Right kidney (tissue), 1 donor: ENCODE data around the gene SYTL5.

Experiments used
- DNase-seq: peaks from one replicate; pipeline ENCODE4 v3.0.0-alpha.2; 2016

SYTL5 gene

GRCh38 chrX:38149016-38149415 is 142.7 kb downstream of the SYTL5 start:
- no peak for DNase-seq

DNA sequence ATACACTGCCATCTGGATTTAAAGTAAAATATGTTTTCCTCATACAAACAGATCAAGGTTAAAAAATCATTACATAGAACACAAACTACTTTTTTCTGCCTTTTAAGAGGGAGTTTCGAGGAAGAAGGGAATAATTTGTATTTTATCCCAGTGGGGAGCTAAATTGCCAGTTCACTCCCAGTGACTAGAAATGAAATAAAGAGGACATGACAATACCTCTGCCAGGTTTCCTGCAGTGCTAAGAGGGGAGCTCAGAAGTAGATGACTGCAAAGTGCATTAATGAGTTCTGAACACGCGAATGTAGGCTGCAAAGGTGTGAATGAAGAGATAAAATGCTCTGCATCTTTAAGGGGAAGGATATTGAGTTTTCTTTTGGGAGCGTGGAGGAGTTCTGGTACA is 144.6 kb downstream of the SYTL5 start:
- no peak for DNase-seq

- no peak for DNase-seq
Measured at GRCh38 chrX:38151441-38151840, 145.1 kb downstream of the SYTL5 start.

- no peak for DNase-seq
Measured at GRCh38 chrX:38154340-38154739, 148.0 kb downstream of the SYTL5 start.

GRCh38 chrX:38154818-38155217 is 148.5 kb downstream of the SYTL5 start:
- no peak for DNase-seq

- no peak for DNase-seq
Measured at GRCh38 chrX:38156838-38157237, 150.5 kb downstream of the SYTL5 start.

DNA sequence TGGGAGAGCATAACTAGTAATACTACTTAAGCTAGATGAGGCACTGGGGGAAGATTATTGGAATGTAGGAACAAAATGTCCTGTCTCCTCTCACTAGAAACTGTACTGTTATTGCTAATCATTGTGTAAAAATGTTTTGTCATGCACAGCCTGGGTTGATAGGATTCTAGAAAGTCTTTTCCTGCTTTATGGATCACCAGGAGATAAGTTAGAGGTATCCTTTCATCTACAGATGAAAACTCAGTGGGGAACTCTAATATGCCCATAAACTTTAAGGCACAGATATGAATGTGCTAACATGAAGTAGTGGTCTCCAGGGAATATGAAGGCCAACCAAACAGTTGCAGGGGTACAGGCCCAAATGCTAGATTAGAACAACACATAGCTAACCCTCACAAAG is 156.8 kb downstream of the SYTL5 start:
- no peak for DNase-seq

- no peak for DNase-seq
Measured at GRCh38 chrX:38165023-38165422, 158.7 kb downstream of the SYTL5 start.

DNA sequence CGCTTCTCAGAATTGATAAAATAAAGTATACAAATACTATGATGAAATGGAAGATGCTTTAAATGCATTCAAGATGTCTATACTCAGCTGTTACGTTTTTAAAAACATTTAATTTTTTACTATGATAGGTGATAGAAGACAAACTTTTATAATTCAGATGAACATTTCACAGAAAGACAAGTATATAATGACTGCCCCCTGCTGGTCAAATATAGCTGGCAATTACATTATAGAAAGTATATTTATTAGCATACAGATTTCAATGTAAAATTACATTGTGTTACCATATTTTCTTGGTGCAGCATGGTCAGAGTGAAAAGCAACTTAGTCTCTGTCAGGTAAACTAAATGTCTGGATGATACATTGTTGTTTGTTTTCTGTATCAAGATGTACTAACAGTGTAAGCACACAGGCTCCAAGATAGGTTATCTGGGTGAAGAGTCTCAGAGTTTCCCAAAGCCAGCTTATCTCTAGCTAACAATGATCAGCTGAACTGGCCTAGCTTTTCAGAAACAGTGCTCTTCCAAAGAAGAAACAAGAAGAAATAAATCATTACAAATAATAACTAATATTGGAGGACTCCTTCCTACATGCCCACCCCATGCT is 160.2 kb downstream of the SYTL5 start:
- peak; percentile 9 for DNase-seq

- DNase-seq: no peak
Measured at GRCh38 chrX:38170556-38170955, 164.2 kb downstream of the SYTL5 start.

- DNase-seq: no peak
Measured at GRCh38 chrX:38172596-38172995, 166.2 kb downstream of the SYTL5 start.

- peak; percentile 6 for DNase-seq
Measured at GRCh38 chrX:38175139-38175538, 168.8 kb downstream of the SYTL5 start.

DNA sequence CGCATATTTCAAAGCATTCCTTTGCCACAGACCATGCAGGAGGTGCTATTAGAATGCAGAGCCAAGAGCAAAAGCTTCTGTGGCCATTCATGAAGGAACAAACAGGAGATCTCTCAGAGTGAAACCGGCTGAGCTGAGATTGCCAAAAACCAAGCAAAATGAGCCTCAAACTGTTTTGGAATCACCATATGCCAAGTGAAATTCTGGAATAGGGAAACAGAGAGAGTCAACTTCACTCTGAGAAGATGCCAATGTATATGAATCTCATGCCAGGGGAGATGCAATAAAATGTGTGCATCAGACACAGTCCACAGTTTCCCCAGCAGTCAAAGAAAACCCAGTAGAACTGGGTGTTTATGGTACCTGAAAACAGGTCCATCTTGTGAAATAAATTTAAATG is 172.0 kb downstream of the SYTL5 start:
- no peak for DNase-seq
